Measurements from ENCODE around the gene C16orf78. TPM values are rescaled to one million over a fixed set of nuclear protein-coding genes. Genes with fewer than 3 reads are reported as not detected.

C16orf78 gene
- total RNA-seq, 1 experiment from 2014 or later, result not detected

GRCh38 chr16:49336581-49336980 is 37.0 kb upstream of the C16orf78 start:
- no peak for DNase-seq
- Mint-ChIP-seq H3K27ac (ENCODE audit: unreplicated experiment) (no peak overlapping the region), H3K9me3 (ENCODE audit: low read depth, unreplicated experiment) (no peaks in the 10 kb centered on the region), H3K4me1 (ENCODE audit: low read depth, unreplicated experiment) (no peaks in the 10 kb centered on the region), H3K27me3 (ENCODE audit: unreplicated experiment) (peaks cover 68% of the 10 kb centered on the region), H3K36me3 (ENCODE audit: insufficient read depth, unreplicated experiment) (no peaks in the 10 kb centered on the region), H3K4me3 (ENCODE audit: low read depth, unreplicated experiment) (no peak overlapping the region)
- no TSS peak for BruUV-seq (replicated peaks)
- CTCF ChIA-PET, result no interaction called here
- intact Hi-C loops (cut with micrococcal nuclease; ENCODE audit: unreplicated experiment), result no loop called here
- TF ChIP-seq CTCF (IDR thresholded peaks at IDR 0.05; ENCODE audit: unreplicated experiment), result no peak

- Mint-ChIP-seq H3K27me3 (ENCODE audit: unreplicated experiment) (peaks cover 76% of the 10 kb centered on the region), H3K9me3 (ENCODE audit: low read depth, unreplicated experiment) (no peaks in the 10 kb centered on the region), H3K27ac (ENCODE audit: unreplicated experiment) (no peak overlapping the region), H3K36me3 (ENCODE audit: insufficient read depth, unreplicated experiment) (no peaks in the 10 kb centered on the region), H3K4me1 (ENCODE audit: low read depth, unreplicated experiment) (no peaks in the 10 kb centered on the region), H3K4me3 (ENCODE audit: low read depth, unreplicated experiment) (no peak overlapping the region)
- CTCF ChIA-PET, result no interaction called here
- DNase-seq, result no peak
- TF ChIP-seq CTCF (IDR thresholded peaks at IDR 0.05; ENCODE audit: unreplicated experiment), result no peak
- intact Hi-C loops (cut with micrococcal nuclease; ENCODE audit: unreplicated experiment), result no loop called here
- no TSS peak for BruUV-seq (replicated peaks)
Observed at GRCh38 chr16:49337814-49338350, 35.7 kb upstream of the C16orf78 start.

- Mint-ChIP-seq H3K9me3 (ENCODE audit: low read depth, unreplicated experiment) (no peaks in the 10 kb centered on the region), H3K36me3 (ENCODE audit: insufficient read depth, unreplicated experiment) (no peaks in the 10 kb centered on the region), H3K4me3 (ENCODE audit: low read depth, unreplicated experiment) (no peak overlapping the region), H3K27ac (ENCODE audit: unreplicated experiment) (no peak overlapping the region), H3K27me3 (ENCODE audit: unreplicated experiment) (peaks cover 67% of the 10 kb centered on the region), H3K4me1 (ENCODE audit: low read depth, unreplicated experiment) (no peaks in the 10 kb centered on the region)
- DNase-seq, result no peak
- TF ChIP-seq CTCF (IDR thresholded peaks at IDR 0.05; ENCODE audit: unreplicated experiment), result no peak
- intact Hi-C loops (cut with micrococcal nuclease; ENCODE audit: unreplicated experiment), result no loop called here
- BruUV-seq (replicated peaks), result no TSS peak
- CTCF ChIA-PET, result no interaction called here
Observed at GRCh38 chr16:49338611-49339265, 34.9 kb upstream of the C16orf78 start.

GRCh38 chr16:49340466-49340865 is 33.1 kb upstream of the C16orf78 start:
- Mint-ChIP-seq H3K27me3 (ENCODE audit: unreplicated experiment) (peaks cover 50% of the 10 kb centered on the region), H3K27ac (ENCODE audit: unreplicated experiment) (no peak overlapping the region), H3K9me3 (ENCODE audit: low read depth, unreplicated experiment) (no peaks in the 10 kb centered on the region), H3K4me1 (ENCODE audit: low read depth, unreplicated experiment) (no peaks in the 10 kb centered on the region), H3K36me3 (ENCODE audit: insufficient read depth, unreplicated experiment) (no peaks in the 10 kb centered on the region), H3K4me3 (ENCODE audit: low read depth, unreplicated experiment) (no peak overlapping the region)
- TF ChIP-seq CTCF (IDR thresholded peaks at IDR 0.05; ENCODE audit: unreplicated experiment), result no peak
- CTCF ChIA-PET, result no interaction called here
- no peak for DNase-seq
- no TSS peak for BruUV-seq (replicated peaks)
- intact Hi-C loops (cut with micrococcal nuclease; ENCODE audit: unreplicated experiment), result no loop called here
